HEK293 (cell line): ENCODE measurements around the gene NUP62.

ENCODE experiments used
- CTCF ChIA-PET: fragments of 350-600 bp; formaldehyde crosslinking; extraction: SDS; loops from one replicate; lab custom pipeline; 2021; ENCODE audit warnings: antibody characterized with exemption; lab: Yijun Ruan, JAX
- POLR2A ChIA-PET: fragments of 300-600 bp; formaldehyde crosslinking; extraction: SDS; loops from one replicate; lab custom pipeline; 2020; ENCODE audit warnings: antibody characterized with exemption, inconsistent platforms; lab: Yijun Ruan, JAX
- H3K27ac ChIP-seq: fragments of 200-500 bp; sonication (Bioruptor generic); 2 replicates; pipeline ENCODE4 v1.5.1; 2014; ENCODE audit warnings: low read depth, low read length, control low read depth, inconsistent platforms; ENCODE audit errors: extremely low read depth
- H3K36me3 ChIP-seq, 2 experiments: fragments of 200-500 bp in 1 of 2; sonication (Bioruptor generic) in 1 of 2; 1 replicate in 1 of 2; 2 replicates in 1 of 2; pipeline ENCODE4 v1.5.1; 2014 to 2017; ENCODE audit warnings: inconsistent platforms in 2 of 2, low read length in 2 of 2; ENCODE audit not compliant: control insufficient read depth in 2 of 2, insufficient read depth in 1 of 2
- H3K4me1 ChIP-seq: fragments of 200-500 bp; sonication (Bioruptor generic); 2 replicates; pipeline ENCODE4 v1.5.1; 2014; ENCODE audit warnings: mild to moderate bottlenecking, low read length, inconsistent platforms; ENCODE audit not compliant: control insufficient read depth, insufficient read depth
- H3K4me3 ChIP-seq: 2 replicates; pipeline ENCODE4 v1.5.1; 2011; ENCODE audit warnings: low read depth, mild to moderate bottlenecking, control low read depth, low read length, moderate library complexity
- H3K9me3 ChIP-seq: fragments of 200-500 bp; sonication (Bioruptor generic); 2 replicates; pipeline ENCODE4 v1.5.1; 2014; ENCODE audit warnings: low read depth, low read length, inconsistent platforms; ENCODE audit not compliant: control insufficient read depth, insufficient read depth
- GLIS2 ChIP-seq: fragments of 450-650 bp; formaldehyde crosslinking; IDR thresholded peaks from 2 replicates; pipeline ENCODE4 v1.5.1; 2016; ENCODE audit warnings: missing biosample characterization, missing genetic modification characterization
- HOXA7 ChIP-seq: sonication (generic); formaldehyde crosslinking; IDR thresholded peaks from 2 replicates; pipeline ENCODE4 v1.8.1; 2022; ENCODE audit warnings: missing genetic modification reagents, borderline replicate concordance
- MZF1 ChIP-seq: fragments of 450-650 bp; formaldehyde crosslinking; IDR thresholded peaks from 2 replicates; pipeline ENCODE4 v1.5.1; 2017; ENCODE audit warnings: missing biosample characterization, missing genetic modification characterization, borderline replicate concordance
- SALL2 ChIP-seq: fragments of 450-650 bp; formaldehyde crosslinking; IDR thresholded peaks from 2 replicates; pipeline ENCODE4 v1.5.0; 2017; ENCODE audit warnings: missing biosample characterization, mild to moderate bottlenecking, missing genetic modification characterization, borderline replicate concordance
- ZNF121 ChIP-seq: fragments of 450-650 bp; formaldehyde crosslinking; IDR thresholded peaks from 2 replicates; pipeline ENCODE4 v1.5.1; 2016; ENCODE audit warnings: missing biosample characterization, missing genetic modification characterization
- ZNF133 ChIP-seq: fragments of 450-650 bp; formaldehyde crosslinking; IDR thresholded peaks from 2 replicates; pipeline ENCODE4 v1.5.1; 2016; ENCODE audit warnings: missing biosample characterization, missing genetic modification characterization
- ZNF140 ChIP-seq: fragments of 450-650 bp; formaldehyde crosslinking; IDR thresholded peaks from 2 replicates; pipeline ENCODE4 v1.5.1; 2016; ENCODE audit warnings: missing biosample characterization, missing genetic modification characterization
- ZNF529 ChIP-seq: fragments of 450-650 bp; formaldehyde crosslinking; IDR thresholded peaks from 2 replicates; pipeline ENCODE4 v1.5.1; 2017; ENCODE audit warnings: missing genetic modification characterization, missing biosample characterization; ENCODE audit not compliant: insufficient replicate concordance
- ZNF585B ChIP-seq: fragments of 450-650 bp; formaldehyde crosslinking; IDR thresholded peaks from 2 replicates; pipeline ENCODE4 v1.5.1; 2016; ENCODE audit warnings: missing biosample characterization, missing genetic modification characterization
- ZNF629 ChIP-seq: fragments of 450-650 bp; formaldehyde crosslinking; IDR thresholded peaks from 2 replicates; pipeline ENCODE4 v1.5.1; 2017; ENCODE audit warnings: missing biosample characterization, missing genetic modification characterization
- ZNF785 ChIP-seq: fragments of 450-650 bp; formaldehyde crosslinking; IDR thresholded peaks from 2 replicates; pipeline ENCODE4 v1.5.1; 2016; ENCODE audit warnings: missing biosample characterization, missing genetic modification characterization
- ZSCAN30 ChIP-seq: fragments of 450-650 bp; IDR thresholded peaks from 2 replicates; pipeline ENCODE4 v1.5.1; 2018; ENCODE audit warnings: missing biosample characterization, mild to moderate bottlenecking, missing genetic modification characterization, moderate library complexity
- TF ChIP-seq, protein P1 (sequence below): fragments of 450-650 bp; formaldehyde crosslinking; conservative IDR thresholded peaks from 2 replicates; pipeline ENCODE4 v1.5.1; 2016; ENCODE audit warnings: low read depth, missing biosample characterization, missing genetic modification characterization
- TF ChIP-seq, protein P2 (sequence below): fragments of 450-650 bp; formaldehyde crosslinking; IDR thresholded peaks from 2 replicates; pipeline ENCODE4 v1.5.1; 2016; ENCODE audit warnings: missing biosample characterization, missing genetic modification characterization

The NUP62 gene

GRCh38 chr19:49973987-49974386 is 44.7 kb upstream of the NUP62 start:
- CTCF ChIA-PET = no interaction called here

DNA sequence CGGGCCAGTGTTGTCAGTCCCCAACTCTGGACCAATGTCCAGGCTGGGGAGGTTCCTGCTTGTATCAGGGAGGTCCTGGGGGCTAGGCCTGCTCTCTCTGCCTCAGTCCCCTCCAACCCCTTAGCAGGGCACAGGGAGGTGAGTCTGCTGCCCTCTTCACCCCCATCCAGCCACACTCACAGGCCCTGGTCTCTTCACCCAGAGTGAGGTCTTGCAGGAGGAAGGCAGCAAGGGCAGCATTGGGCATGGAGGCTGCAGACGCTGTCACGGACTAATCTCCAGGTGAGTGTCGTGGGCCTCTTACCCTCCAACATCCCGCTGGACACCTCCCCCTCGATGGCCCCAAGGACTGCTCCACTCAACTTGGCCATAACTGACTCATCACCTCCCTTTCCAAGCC is 43.5 kb upstream of the NUP62 start:
- H3K36me3 ChIP-seq = peaks cover 0 to 17% of the 10 kb centered on the region in 2 experiments; a peak in 2 of 3 replicates
- H3K4me3 ChIP-seq = no peak overlapping the region
- CTCF ChIA-PET = interaction anchor here (2.0 kb wide), 1 partner anchor 13 kb away, joined by 7 read pairs; no protein-coding TSS in a partner anchor
- no peak overlapping the region for H3K27ac ChIP-seq
- 0 out of 2 replicates have a peak, but pooled peaks have one; percentile 20 for TF ChIP-seq GLIS2 (tag by site-specific recombination)
- TF ChIP-seq, protein P1, sequence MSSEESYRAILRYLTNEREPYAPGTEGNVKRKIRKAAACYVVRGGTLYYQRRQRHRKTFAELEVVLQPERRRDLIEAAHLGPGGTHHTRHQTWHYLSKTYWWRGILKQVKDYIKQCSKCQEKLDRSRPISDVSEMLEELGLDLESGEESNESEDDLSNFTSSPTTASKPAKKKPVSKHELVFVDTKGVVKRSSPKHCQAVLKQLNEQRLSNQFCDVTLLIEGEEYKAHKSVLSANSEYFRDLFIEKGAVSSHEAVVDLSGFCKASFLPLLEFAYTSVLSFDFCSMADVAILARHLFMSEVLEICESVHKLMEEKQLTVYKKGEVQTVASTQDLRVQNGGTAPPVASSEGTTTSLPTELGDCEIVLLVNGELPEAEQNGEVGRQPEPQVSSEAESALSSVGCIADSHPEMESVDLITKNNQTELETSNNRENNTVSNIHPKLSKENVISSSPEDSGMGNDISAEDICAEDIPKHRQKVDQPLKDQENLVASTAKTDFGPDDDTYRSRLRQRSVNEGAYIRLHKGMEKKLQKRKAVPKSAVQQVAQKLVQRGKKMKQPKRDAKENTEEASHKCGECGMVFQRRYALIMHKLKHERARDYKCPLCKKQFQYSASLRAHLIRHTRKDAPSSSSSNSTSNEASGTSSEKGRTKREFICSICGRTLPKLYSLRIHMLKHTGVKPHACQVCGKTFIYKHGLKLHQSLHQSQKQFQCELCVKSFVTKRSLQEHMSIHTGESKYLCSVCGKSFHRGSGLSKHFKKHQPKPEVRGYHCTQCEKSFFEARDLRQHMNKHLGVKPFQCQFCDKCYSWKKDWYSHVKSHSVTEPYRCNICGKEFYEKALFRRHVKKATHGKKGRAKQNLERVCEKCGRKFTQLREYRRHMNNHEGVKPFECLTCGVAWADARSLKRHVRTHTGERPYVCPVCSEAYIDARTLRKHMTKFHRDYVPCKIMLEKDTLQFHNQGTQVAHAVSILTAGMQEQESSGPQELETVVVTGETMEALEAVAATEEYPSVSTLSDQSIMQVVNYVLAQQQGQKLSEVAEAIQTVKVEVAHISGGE = no peak
- TF ChIP-seq, all 188 proteins: peak for 1
- POLR2A ChIA-PET = no interaction called here
- Histone ChIP-seq H3K9me3 (no peaks in the 10 kb centered on the region), H3K4me1 (no peaks in the 10 kb centered on the region)

More at GRCh38 chr19:49973987-49974386, 44.7 kb upstream of the NUP62 start:
- Histone ChIP-seq H3K4me1 (no peaks in the 10 kb centered on the region), H3K4me3 (no peak overlapping the region), H3K9me3 (no peaks in the 10 kb centered on the region), H3K36me3 (peaks cover 0 to 20% of the 10 kb centered on the region in 2 experiments; a peak in 2 of 3 replicates), H3K27ac (no peak overlapping the region)
- POLR2A ChIA-PET = no interaction called here
- TF ChIP-seq ZNF140 (tag by site-specific recombination) = no peak
- TF ChIP-seq ZNF133 (tag by site-specific recombination) = no peak
- TF ChIP-seq MZF1 (tag by site-specific recombination) = no peak
- TF ChIP-seq ZNF629 (tag by site-specific recombination) = no peak
- TF ChIP-seq, protein P2, sequence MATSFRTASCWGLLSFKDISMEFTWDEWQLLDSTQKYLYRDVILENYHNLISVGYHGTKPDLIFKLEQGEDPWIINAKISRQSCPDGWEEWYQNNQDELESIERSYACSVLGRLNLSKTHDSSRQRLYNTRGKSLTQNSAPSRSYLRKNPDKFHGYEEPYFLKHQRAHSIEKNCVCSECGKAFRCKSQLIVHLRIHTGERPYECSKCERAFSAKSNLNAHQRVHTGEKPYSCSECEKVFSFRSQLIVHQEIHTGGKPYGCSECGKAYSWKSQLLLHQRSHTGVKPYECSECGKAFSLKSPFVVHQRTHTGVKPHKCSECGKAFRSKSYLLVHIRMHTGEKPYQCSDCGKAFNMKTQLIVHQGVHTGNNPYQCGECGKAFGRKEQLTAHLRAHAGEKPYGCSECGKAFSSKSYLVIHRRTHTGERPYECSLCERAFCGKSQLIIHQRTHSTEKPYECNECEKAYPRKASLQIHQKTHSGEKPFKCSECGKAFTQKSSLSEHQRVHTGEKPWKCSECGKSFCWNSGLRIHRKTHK (tag by site-specific recombination) = no peak
- TF ChIP-seq ZNF121 (tag by site-specific recombination) = no peak
- no peak for TF ChIP-seq ZNF585B (tag by site-specific recombination)
- TF ChIP-seq HOXA7 (CRISPR knock-in tag) = no peak
- no peak for TF ChIP-seq ZNF529 (tag by site-specific recombination)

DNA sequence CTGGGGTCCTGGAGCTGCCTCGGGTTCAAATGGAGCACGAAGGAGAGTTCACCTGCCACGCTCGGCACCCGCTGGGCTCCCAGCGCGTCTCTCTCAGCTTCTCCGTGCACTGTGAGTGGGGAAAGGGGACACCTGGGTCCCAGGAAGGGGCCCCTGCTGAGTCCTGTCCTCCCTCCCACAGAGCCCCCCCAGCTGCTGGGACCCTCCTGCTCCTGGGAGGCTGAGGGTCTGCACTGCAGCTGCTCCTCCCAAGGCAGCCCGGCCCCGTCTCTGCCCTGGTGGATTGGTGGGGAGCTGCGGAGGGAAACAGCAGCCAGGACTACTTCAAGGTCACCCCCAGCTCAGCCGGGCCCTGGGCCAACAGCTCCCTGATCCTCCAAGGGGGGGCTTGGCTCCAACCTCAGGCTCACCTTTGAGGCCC is 42.7 kb upstream of the NUP62 start:
- Histone ChIP-seq H3K4me1 (no peaks in the 10 kb centered on the region), H3K36me3 (peaks cover 0 to 11% of the 10 kb centered on the region in 2 experiments; a peak in 2 of 3 replicates), H3K4me3 (no peak overlapping the region), H3K9me3 (no peaks in the 10 kb centered on the region), H3K27ac (no peak overlapping the region)
- ChIA-PET POLR2A (no interaction called here), CTCF (interaction anchor here (0.7 to 2.0 kb wide), 3 partner anchors 12 to 291 kb away, joined by 3 to 7 read pairs (median 3); no protein-coding TSS in a partner anchor)
- TF ChIP-seq ZNF785 (tag by site-specific recombination) (no peak), SALL2 (no peak), ZSCAN30 (tag by site-specific recombination) (no peak)
